SH-SY5Y (cell line): Measurements from ENCODE around the gene FAM167B.

ENCODE experiments used
- GATA2 ChIP-seq: IDR thresholded peaks from 2 replicates; pipeline ENCODE4 v1.6.1; 2011; ENCODE audit warnings: mild to moderate bottlenecking, low read depth, low read length
- GATA3 ChIP-seq: IDR thresholded peaks from 2 replicates; pipeline ENCODE4 v1.6.1; 2011; ENCODE audit warnings: low read depth, mild to moderate bottlenecking, low read length, moderate library complexity

The FAM167B gene

GRCh38 chr1:32246888-32247273 is at the start of gene FAM167B:
Gene FAM167B (plus strand): TSS chr1:32247222. CDS start chr1:32247422, 200 bp downstream.
- TF ChIP-seq GATA2 = no peak
- no peak for TF ChIP-seq GATA3

DNA sequence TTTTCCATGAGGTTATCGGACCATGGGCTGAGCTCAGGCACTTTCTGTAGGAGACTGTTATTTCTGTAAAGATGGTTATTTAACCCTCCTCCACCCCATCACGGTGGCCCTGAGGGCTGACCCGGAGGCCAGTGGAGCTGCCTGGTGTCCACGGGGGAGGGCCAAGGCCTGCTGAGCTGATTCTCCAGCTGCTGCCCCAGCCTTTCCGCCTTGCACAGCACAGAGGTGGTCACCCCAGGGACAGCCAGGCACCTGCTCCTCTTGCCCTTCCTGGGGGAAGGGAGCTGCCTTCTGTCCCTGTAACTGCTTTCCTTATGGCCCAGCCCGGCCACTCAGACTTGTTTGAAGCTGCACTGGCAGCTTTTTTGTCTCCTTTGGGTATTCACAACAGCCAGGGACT is 49.2 kb upstream of the FAM167B start:
- no peak for TF ChIP-seq GATA3
- no peak for TF ChIP-seq GATA2

- TF ChIP-seq GATA2 (no peak), GATA3 (no peak)
Observed at GRCh38 chr1:32198237-32199042, 48.6 kb upstream of the FAM167B start.

DNA sequence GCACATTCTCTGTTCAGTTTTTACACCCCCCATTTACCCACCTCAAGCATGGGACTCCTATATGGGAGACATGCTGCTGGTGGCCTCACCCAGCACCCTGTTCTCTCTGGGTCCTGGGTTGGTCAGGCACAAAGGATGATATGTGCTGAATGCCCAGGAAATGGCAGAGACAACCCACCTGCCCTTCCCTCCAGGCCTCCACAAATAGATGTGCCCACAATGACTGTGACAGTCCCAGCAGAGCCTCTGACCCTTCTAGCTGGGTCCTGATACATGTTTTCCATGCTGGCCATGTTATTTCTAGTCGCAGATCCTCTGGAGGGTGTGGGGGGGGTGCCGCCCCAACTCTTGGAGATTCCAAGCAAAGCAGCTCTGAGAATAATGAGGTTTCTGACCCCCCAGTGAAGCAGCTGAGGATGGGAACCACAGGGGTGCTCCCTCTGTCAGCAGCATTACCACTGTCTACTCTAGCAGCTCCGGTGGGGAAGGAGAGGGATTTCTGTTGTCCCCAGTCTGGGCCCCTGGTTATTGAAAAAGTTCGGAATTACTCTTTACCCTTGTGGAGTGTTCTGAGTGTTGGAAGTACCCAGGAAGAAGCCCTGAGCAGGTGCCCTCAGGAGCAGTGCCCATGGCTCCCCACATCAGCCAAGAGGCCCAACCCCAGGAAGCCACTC is 47.8 kb upstream of the FAM167B start:
- TF ChIP-seq GATA2 = no peak
- no peak for TF ChIP-seq GATA3

GRCh38 chr1:32199717-32200072 is 47.3 kb upstream of the FAM167B start:
- TF ChIP-seq GATA3 (no peak), GATA2 (no peak)

DNA sequence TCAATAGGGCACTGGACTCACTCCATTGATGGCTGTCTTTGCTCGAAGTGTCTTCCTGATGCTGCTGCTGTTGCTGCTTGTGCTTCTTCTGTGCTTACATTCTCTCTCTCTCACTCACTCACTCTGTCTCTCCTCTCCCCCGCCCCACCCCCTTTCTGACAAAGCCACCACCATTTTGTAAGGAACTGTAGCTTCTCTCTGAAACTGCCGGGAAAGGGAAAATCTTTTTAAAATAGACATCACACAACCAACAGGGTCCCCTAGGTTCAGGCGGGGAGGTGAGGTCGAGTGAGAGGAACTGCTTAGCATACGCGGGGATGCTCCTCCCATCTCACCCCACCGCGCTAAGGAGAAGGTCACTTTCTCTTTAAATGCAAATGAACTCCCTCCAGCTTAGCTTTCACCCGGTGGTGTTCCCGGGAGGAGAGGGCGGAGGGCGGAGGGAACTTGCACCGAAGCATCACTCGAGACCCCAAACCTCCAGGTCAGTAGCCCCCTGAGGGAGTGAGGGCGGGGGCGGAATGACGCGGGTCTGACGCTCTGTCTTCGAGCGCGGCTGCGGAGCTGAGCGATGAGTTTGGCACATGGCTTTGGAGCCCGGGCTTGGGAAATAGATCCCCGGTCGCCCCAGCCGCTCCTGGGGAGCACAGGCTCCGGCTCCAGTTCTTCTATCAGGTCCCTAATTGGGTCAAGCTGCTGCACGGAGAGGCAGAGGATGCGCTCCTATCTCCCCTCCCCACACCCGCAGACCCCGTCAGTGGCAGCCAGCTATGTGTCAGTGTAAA is 46.6 kb upstream of the FAM167B start, which contains the start of gene CCDC28B:
Gene CCDC28B, plus strand, starts transcription at position 370 of the 785 bp plus-strand sequence. CDS start 1,341 bp downstream, outside the sequence.
- no peak for TF ChIP-seq GATA3
- no peak for TF ChIP-seq GATA2

DNA sequence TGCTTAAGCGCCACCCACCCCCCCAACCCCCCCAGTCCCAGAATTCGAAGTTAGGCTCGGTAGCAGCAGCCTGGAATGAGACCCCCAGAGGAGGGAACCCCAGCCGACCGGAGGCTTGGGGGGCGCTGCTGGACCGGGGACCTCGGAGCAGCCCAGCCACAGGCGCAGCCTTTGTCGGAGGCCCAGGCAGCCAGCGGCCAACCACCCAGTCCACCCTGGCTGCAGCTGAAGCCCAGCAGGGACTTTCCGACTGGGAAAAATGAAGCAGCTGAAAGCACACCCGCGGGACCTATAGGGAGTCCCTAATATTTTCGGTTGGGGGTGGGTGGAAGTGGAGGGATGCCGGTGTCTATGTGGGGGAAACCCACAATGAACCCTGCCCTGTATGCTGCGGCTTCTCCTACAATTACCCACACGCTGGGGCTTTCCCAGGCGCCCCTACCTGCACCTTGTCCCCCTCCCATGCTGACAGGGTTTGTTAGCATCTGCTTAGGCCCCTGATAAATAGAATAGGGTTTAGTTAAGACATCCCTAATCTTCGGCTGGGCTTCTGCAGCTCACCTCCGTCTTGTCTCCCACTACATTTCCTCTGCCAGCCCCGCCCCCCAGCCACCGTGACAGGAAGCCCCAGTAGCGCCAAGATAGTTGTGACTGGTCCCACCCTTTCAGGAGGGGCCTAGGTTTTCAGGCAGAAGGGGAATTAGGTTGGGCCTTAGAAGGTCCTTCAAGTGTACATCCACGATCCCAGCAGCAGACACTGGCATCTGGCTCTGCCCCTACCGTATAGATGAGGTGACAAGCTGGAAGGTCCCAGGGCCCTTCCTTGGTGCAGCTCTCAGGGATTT is 45.8 kb upstream of the FAM167B start:
- no peak for TF ChIP-seq GATA3

- TF ChIP-seq GATA3 (no peak), GATA2 (no peak)
Observed at GRCh38 chr1:32204943-32205361, 42.1 kb upstream of the FAM167B start.

- TF ChIP-seq GATA3 (no peak), GATA2 (no peak)
Observed at GRCh38 chr1:32205401-32206370, 41.3 kb upstream of the FAM167B start, which contains the start of gene IQCC. Gene IQCC (plus strand): TSS chr1:32205671. CDS start chr1:32205682, 11 bp downstream.

DNA sequence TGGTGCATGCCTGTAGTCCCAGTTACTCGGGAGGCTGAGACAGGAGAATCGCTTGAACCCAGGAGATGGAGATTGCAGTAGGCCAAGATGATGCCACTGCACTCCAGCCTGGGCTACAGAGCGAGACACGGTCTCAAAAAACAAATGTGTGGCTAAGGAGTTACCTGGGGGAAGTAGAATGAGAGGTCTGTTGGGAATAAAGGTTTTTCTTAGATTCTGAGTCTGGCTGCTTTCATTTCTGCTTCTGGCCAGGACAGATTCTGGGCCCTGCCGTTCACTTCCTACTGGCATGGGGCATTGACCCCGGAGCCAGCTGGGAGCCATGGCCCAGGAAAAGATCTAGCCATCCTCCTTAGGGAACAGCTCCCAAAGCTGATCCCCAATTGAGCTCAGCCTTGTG is 38.6 kb upstream of the FAM167B start:
- TF ChIP-seq GATA2 = no peak
- no peak for TF ChIP-seq GATA3

- TF ChIP-seq GATA2 (no peak), GATA3 (no peak)
Observed at GRCh38 chr1:32208891-32209328, 38.1 kb upstream of the FAM167B start, which contains the start of gene DCDC2B. Gene DCDC2B (plus strand): TSS chr1:32209089. CDS start chr1:32209094, 5 bp downstream.
